Measurements from ENCODE around the gene MUC13.
"Not testable (repeated sequence)": the region's sequence is repeated elsewhere in the genome, so short reads cannot be mapped to it uniquely, and the experiment has no call there.

The MUC13 gene

GRCh38 chr3:124966521-124967445 lies 32.2 kb upstream of the MUC13 start:
- H3K9me3 ChIP-seq (ENCODE audit: control insufficient read depth, low read depth, low read length): no peaks in the 10 kb centered on the region
- H3K4me1 ChIP-seq (ENCODE audit: control insufficient read depth, low read depth, low read length): no peaks in the 10 kb centered on the region
- H3K9ac ChIP-seq (ENCODE audit: low read length): no peak overlapping the region
- no peak overlapping the region for H3K27ac ChIP-seq (ENCODE audit: low read length)
- no peak overlapping the region for H3K4me3 ChIP-seq (ENCODE audit: low read length)
- no peaks in the 10 kb centered on the region for H3K36me3 ChIP-seq (ENCODE audit: control insufficient read depth, low read depth, low read length)
- no peaks in the 10 kb centered on the region for H3K27me3 ChIP-seq (ENCODE audit: control insufficient read depth, insufficient read depth, low read length)

GRCh38 chr3:124965413-124965812 lies 30.9 kb upstream of the MUC13 start:
- no peaks in the 10 kb centered on the region for H3K4me1 ChIP-seq (ENCODE audit: control insufficient read depth, low read depth, low read length)
- H3K9ac ChIP-seq (ENCODE audit: low read length): no peak overlapping the region
- no peak overlapping the region for H3K27ac ChIP-seq (ENCODE audit: low read length)
- H3K36me3 ChIP-seq (ENCODE audit: control insufficient read depth, low read depth, low read length): no peaks in the 10 kb centered on the region
- no peak overlapping the region for H3K4me3 ChIP-seq (ENCODE audit: low read length)
- no peaks in the 10 kb centered on the region for H3K27me3 ChIP-seq (ENCODE audit: control insufficient read depth, insufficient read depth, low read length)
- H3K9me3 ChIP-seq (ENCODE audit: control insufficient read depth, low read depth, low read length): no peaks in the 10 kb centered on the region

- no peaks in the 10 kb centered on the region for H3K27me3 ChIP-seq (ENCODE audit: control insufficient read depth, insufficient read depth, low read length)
- no peaks in the 10 kb centered on the region for H3K9me3 ChIP-seq (ENCODE audit: control insufficient read depth, low read depth, low read length)
- no peaks in the 10 kb centered on the region for H3K36me3 ChIP-seq (ENCODE audit: control insufficient read depth, low read depth, low read length)
- H3K4me1 ChIP-seq (ENCODE audit: control insufficient read depth, low read depth, low read length): no peaks in the 10 kb centered on the region
- no peak overlapping the region for H3K27ac ChIP-seq (ENCODE audit: low read length)
- H3K4me3 ChIP-seq (ENCODE audit: low read length): no peak overlapping the region
- no peak overlapping the region for H3K9ac ChIP-seq (ENCODE audit: low read length)
Measured at GRCh38 chr3:124964387-124964786, 29.8 kb upstream of the MUC13 start.

GRCh38 chr3:124963755-124964154 lies 29.2 kb upstream of the MUC13 start:
- Histone ChIP-seq H3K27me3 (ENCODE audit: control insufficient read depth, insufficient read depth, low read length) (no peaks in the 10 kb centered on the region), H3K9ac (ENCODE audit: low read length) (no peak overlapping the region), H3K4me1 (ENCODE audit: control insufficient read depth, low read depth, low read length) (no peaks in the 10 kb centered on the region), H3K27ac (ENCODE audit: low read length) (no peak overlapping the region), H3K4me3 (ENCODE audit: low read length) (no peak overlapping the region), H3K36me3 (ENCODE audit: control insufficient read depth, low read depth, low read length) (no peaks in the 10 kb centered on the region), H3K9me3 (ENCODE audit: control insufficient read depth, low read depth, low read length) (no peaks in the 10 kb centered on the region)

- Histone ChIP-seq H3K27ac (ENCODE audit: low read length) (no peak overlapping the region), H3K4me3 (ENCODE audit: low read length) (no peak overlapping the region), H3K9ac (ENCODE audit: low read length) (no peak overlapping the region), H3K9me3 (ENCODE audit: control insufficient read depth, low read depth, low read length) (no peaks in the 10 kb centered on the region), H3K27me3 (ENCODE audit: control insufficient read depth, insufficient read depth, low read length) (no peaks in the 10 kb centered on the region), H3K36me3 (ENCODE audit: control insufficient read depth, low read depth, low read length) (no peaks in the 10 kb centered on the region), H3K4me1 (ENCODE audit: control insufficient read depth, low read depth, low read length) (no peaks in the 10 kb centered on the region)
Measured at GRCh38 chr3:124962403-124962940, 27.9 kb upstream of the MUC13 start.

- Histone ChIP-seq H3K9me3 (ENCODE audit: control insufficient read depth, low read depth, low read length) (no peaks in the 10 kb centered on the region), H3K9ac (ENCODE audit: low read length) (no peak overlapping the region), H3K27ac (ENCODE audit: low read length) (no peak overlapping the region), H3K4me1 (ENCODE audit: control insufficient read depth, low read depth, low read length) (no peaks in the 10 kb centered on the region), H3K36me3 (ENCODE audit: control insufficient read depth, low read depth, low read length) (no peaks in the 10 kb centered on the region), H3K4me3 (ENCODE audit: low read length) (no peak overlapping the region), H3K27me3 (ENCODE audit: control insufficient read depth, insufficient read depth, low read length) (no peaks in the 10 kb centered on the region)
Measured at GRCh38 chr3:124960698-124961097, 26.1 kb upstream of the MUC13 start.

- no peak overlapping the region for H3K9ac ChIP-seq (ENCODE audit: low read length)
- H3K4me1 ChIP-seq (ENCODE audit: control insufficient read depth, low read depth, low read length): no peaks in the 10 kb centered on the region
- H3K36me3 ChIP-seq (ENCODE audit: control insufficient read depth, low read depth, low read length): no peaks in the 10 kb centered on the region
- H3K9me3 ChIP-seq (ENCODE audit: control insufficient read depth, low read depth, low read length): no peaks in the 10 kb centered on the region
- no peak overlapping the region for H3K27ac ChIP-seq (ENCODE audit: low read length)
- no peaks in the 10 kb centered on the region for H3K27me3 ChIP-seq (ENCODE audit: control insufficient read depth, insufficient read depth, low read length)
- H3K4me3 ChIP-seq (ENCODE audit: low read length): no peak overlapping the region
Measured at GRCh38 chr3:124960105-124960504, 25.6 kb upstream of the MUC13 start.

GRCh38 chr3:124957951-124958350 lies 23.4 kb upstream of the MUC13 start:
- H3K36me3 ChIP-seq (ENCODE audit: control insufficient read depth, low read depth, low read length); H3K4me3 ChIP-seq (ENCODE audit: low read length); H3K4me1 ChIP-seq (ENCODE audit: control insufficient read depth, low read depth, low read length); H3K9ac ChIP-seq (ENCODE audit: low read length); H3K27ac ChIP-seq (ENCODE audit: low read length); H3K27me3 ChIP-seq (ENCODE audit: control insufficient read depth, insufficient read depth, low read length); H3K9me3 ChIP-seq (ENCODE audit: control insufficient read depth, low read depth, low read length): not testable (repeated sequence)

GRCh38 chr3:124952282-124952855 lies 17.8 kb upstream of the MUC13 start:
- H3K27me3 ChIP-seq (ENCODE audit: control insufficient read depth, insufficient read depth, low read length): no peaks in the 10 kb centered on the region
- H3K4me3 ChIP-seq (ENCODE audit: low read length): no peak overlapping the region
- no peaks in the 10 kb centered on the region for H3K36me3 ChIP-seq (ENCODE audit: control insufficient read depth, low read depth, low read length)
- no peak overlapping the region for H3K27ac ChIP-seq (ENCODE audit: low read length)
- no peaks in the 10 kb centered on the region for H3K9me3 ChIP-seq (ENCODE audit: control insufficient read depth, low read depth, low read length)
- no peak overlapping the region for H3K9ac ChIP-seq (ENCODE audit: low read length)
- no peaks in the 10 kb centered on the region for H3K4me1 ChIP-seq (ENCODE audit: control insufficient read depth, low read depth, low read length)

- Histone ChIP-seq H3K4me1 (ENCODE audit: control insufficient read depth, low read depth, low read length) (no peaks in the 10 kb centered on the region), H3K36me3 (ENCODE audit: control insufficient read depth, low read depth, low read length) (no peaks in the 10 kb centered on the region), H3K27ac (ENCODE audit: low read length) (no peak overlapping the region)
Measured at GRCh38 chr3:124951511-124952281, 17.1 kb upstream of the MUC13 start.

GRCh38 chr3:124950026-124950425 lies 15.5 kb upstream of the MUC13 start:
- Histone ChIP-seq H3K27ac (ENCODE audit: low read length) (no peak overlapping the region), H3K9ac (ENCODE audit: low read length) (no peak overlapping the region), H3K4me3 (ENCODE audit: low read length) (no peak overlapping the region), H3K9me3 (ENCODE audit: control insufficient read depth, low read depth, low read length) (no peaks in the 10 kb centered on the region), H3K36me3 (ENCODE audit: control insufficient read depth, low read depth, low read length) (no peaks in the 10 kb centered on the region), H3K4me1 (ENCODE audit: control insufficient read depth, low read depth, low read length) (no peaks in the 10 kb centered on the region), H3K27me3 (ENCODE audit: control insufficient read depth, insufficient read depth, low read length) (no peaks in the 10 kb centered on the region)

More at GRCh38 chr3:124951511-124952281, 17.1 kb upstream of the MUC13 start:
- Histone ChIP-seq H3K27me3 (ENCODE audit: control insufficient read depth, insufficient read depth, low read length) (no peaks in the 10 kb centered on the region), H3K9ac (ENCODE audit: low read length) (no peak overlapping the region), H3K4me3 (ENCODE audit: low read length) (no peak overlapping the region), H3K9me3 (ENCODE audit: control insufficient read depth, low read depth, low read length) (no peaks in the 10 kb centered on the region)

All from iPS-18a (cell line).